Sigmoid colon (tissue), 7 donors: ENCODE data around the gene SND1. TPM values are rescaled to one million over a fixed set of nuclear protein-coding genes. Genes with fewer than 3 reads are reported as not detected.
A peak's percentile ranks its signal among the peaks of the same experiment; 100 is the strongest.
"Not testable (repeated sequence)": the region's sequence is repeated elsewhere in the genome, so short reads cannot be mapped to it uniquely, and the experiment has no call there.

Source experiments
- DNase-seq: peaks from one replicate; pipeline ENCODE4 v3.0.0-alpha.2; 2019
- H3K27ac ChIP-seq, 4 donors: fragments of 200-600 bp; sonication (generic); one replicate each; pipeline ENCODE4 v1.5.1; 2016 to 2019; ENCODE audit warnings: mild to moderate bottlenecking in 1 of 4
- H3K27me3 ChIP-seq, 3 donors: fragments of 200-600 bp; sonication (generic); one replicate each; pipeline ENCODE4 v1.5.1; 2019; ENCODE audit warnings: mild to moderate bottlenecking in 1 of 3
- H3K36me3 ChIP-seq, 4 donors: fragments of 200-600 bp; sonication (generic); one replicate each; pipeline ENCODE4 v1.5.1; 2016 to 2019
- H3K4me1 ChIP-seq, 4 donors: fragments of 200-600 bp; sonication (generic); one replicate each; pipeline ENCODE4 v1.5.1; 2017 to 2019
- H3K4me3 ChIP-seq, 4 donors: fragments of 200-600 bp; sonication (generic); one replicate each; pipeline ENCODE4 v1.5.1; 2017 to 2019; ENCODE audit warnings: mild to moderate bottlenecking in 2 of 4, moderate library complexity in 1 of 4
- H3K9me3 ChIP-seq, 4 donors: fragments of 200-600 bp in 3 of 4; sonication (generic) in 3 of 4; one replicate each; pipeline versions ENCODE4 v1.5.1 to v1.6.1; 2013 to 2019
- EP300 ChIP-seq, 4 donors: sonication (generic); formaldehyde crosslinking; IDR thresholded peaks; one replicate each; pipeline ENCODE4 v1.6.1; 2017; ENCODE audit warnings: antibody characterized with exemption in 4 of 4
- POLR2A ChIP-seq, 2 donors: fragments of 450-650 bp; IDR thresholded peaks; one replicate each; pipeline ENCODE4 v1.6.1; 2016; ENCODE audit warnings: antibody characterized with exemption in 2 of 2, mild to moderate bottlenecking in 2 of 2, moderate library complexity in 2 of 2
- POLR2AphosphoS5 ChIP-seq, 4 donors: sonication (generic); formaldehyde crosslinking; IDR thresholded peaks; one replicate each; pipeline ENCODE4 v1.6.1; 2017; ENCODE audit warnings: antibody characterized with exemption in 4 of 4
- WGBS, 2 donors: extraction: QIAGEN DNeasy Blood & Tissue Kit; methylation state at CpG; one replicate each; pipeline ENCODE4 v1.1.7; 2013; 5-methylcytosine and 5-hydroxymethylcytosine counted together
- intact Hi-C: fragments of 100-400 bp; cut with DNase I; formaldehyde crosslinking; loops from one replicate; pipeline ENCODE4 v1.15.1; 2023
- polyA plus RNA-seq, 3 donors: library from polyadenylated mRNA; stranded (reverse); fragments of 200-250 nt; gene quantifications; one replicate each; pipeline ENCODE4 v1.2.3, GENCODE V29; 2013
- total RNA-seq, 4 donors: library from RNA; depleted of rRNA; stranded (reverse); fragments of >200 nt; gene quantifications; one replicate each; pipeline ENCODE4 v1.1.0, GENCODE V29; 2016
- TF ChIP-seq, protein P1 (sequence below), 4 experiments: fragments of 450-650 bp in 3 of 4; fragments of 200-600 bp in 1 of 4; IDR thresholded peaks; one replicate each; pipeline ENCODE4 v1.5.1; 2016 to 2019; ENCODE audit warnings: antibody characterized with exemption in 4 of 4, mild to moderate bottlenecking in 3 of 4, moderate library complexity in 2 of 4
- donor health status: healthy with polysubstance abuse.
- donor health status: Bipolar disorder and iron deficiency.
- donor health status: healthy.

The SND1 gene
- total and polyA plus RNA-seq, 7 donors = 30.6 to 93.4 (median 71.3) TPM

DNA sequence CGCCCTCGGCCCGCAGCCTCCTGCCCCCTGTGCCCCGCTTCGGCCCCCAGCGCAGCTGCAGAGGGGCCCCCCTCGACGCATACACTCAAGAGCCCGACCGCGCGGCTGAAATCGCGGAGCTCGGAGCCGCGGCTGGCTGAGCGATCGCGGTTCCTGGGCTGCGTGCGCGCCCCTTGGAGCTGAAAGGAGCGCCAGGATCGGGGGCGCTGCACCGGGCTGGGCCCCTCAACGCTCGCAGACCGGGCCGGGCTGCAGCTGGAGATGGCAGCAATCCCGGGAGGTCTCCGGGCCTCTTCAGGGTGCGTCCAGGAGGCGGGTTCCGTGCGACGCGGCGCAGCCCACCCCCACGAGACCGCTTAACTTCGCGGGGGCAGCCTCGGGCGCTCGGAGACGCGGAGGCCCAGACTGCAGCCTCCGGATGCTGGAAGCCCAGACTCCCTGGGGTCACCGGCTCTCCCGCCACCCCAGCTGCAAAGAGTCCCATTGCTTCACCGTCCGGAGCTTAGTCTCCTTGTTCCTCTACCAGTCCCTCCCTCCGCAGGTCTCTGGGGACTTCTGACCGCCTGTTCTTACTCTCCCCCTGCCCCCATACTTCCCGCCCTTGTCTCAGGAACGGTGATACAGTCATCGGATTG lies 452.2 kb downstream of the SND1 start:
- intact Hi-C loops = no loop called here
- no peak for DNase-seq
- Histone ChIP-seq H3K27ac (no peak overlapping the region), H3K4me3 (peak overlapping the region in 3 of 4 donors; percentile 10 to 35 (median 34)), H3K4me1 (peaks cover 0 to 15% (median 10%) of the 10 kb centered on the region in 4 donors), H3K9me3 (no peaks in the 10 kb centered on the region), H3K27me3 (peaks cover 0 to 58% (median 16%) of the 10 kb centered on the region in 3 donors), H3K36me3 (no peaks in the 10 kb centered on the region)
- no peak for TF ChIP-seq EP300 (IDR thresholded peaks at IDR 0.05)
- TF ChIP-seq POLR2A (IDR thresholded peaks at IDR 0.05) = no peak
- TF ChIP-seq, protein P1, sequence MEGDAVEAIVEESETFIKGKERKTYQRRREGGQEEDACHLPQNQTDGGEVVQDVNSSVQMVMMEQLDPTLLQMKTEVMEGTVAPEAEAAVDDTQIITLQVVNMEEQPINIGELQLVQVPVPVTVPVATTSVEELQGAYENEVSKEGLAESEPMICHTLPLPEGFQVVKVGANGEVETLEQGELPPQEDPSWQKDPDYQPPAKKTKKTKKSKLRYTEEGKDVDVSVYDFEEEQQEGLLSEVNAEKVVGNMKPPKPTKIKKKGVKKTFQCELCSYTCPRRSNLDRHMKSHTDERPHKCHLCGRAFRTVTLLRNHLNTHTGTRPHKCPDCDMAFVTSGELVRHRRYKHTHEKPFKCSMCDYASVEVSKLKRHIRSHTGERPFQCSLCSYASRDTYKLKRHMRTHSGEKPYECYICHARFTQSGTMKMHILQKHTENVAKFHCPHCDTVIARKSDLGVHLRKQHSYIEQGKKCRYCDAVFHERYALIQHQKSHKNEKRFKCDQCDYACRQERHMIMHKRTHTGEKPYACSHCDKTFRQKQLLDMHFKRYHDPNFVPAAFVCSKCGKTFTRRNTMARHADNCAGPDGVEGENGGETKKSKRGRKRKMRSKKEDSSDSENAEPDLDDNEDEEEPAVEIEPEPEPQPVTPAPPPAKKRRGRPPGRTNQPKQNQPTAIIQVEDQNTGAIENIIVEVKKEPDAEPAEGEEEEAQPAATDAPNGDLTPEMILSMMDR (IDR thresholded peaks at IDR 0.05) = no peak
- TF ChIP-seq POLR2AphosphoS5 (IDR thresholded peaks at IDR 0.05) = no peak
- WGBS, 2 donors = 2 to 5% methylated on average over 59 of the region's 59 CpGs

DNA sequence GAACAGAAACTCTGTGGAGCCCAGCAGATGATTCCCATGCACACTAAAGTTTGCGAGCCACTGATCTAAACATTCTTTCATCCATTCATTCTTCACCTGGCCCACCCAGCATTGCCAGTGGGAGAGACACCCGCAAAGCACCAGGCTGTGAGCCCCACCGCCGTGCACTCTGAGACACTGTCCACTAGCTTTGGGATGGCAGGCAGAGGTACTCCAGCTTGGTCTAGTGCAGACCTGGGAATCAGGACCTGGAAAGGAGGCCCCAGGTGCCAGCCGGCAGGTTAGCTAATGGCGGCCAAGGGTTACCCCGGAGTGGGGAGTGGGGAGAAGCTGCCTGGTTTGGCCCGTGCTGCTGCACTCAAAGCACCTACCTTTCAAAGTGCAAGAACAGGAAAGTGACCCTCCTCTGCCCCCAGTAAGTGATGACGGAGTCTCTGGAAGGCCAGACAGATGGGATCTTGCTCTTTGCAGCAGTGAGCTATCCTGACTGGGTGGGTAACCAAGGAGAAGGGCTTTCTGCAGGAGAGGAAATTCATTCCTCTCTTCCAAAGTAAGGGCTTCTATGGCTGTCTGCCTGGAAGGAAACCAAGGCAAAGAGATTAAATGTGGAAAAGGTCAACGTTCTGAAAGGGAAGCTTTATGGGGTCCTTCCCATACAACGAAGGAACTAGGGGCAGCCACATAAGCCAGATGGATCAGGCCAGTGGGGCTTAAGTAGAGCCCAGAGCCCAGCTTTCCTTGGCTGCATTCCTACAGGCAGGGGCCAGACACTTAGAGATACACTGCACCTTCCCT lies 453.4 kb downstream of the SND1 start:
- Histone ChIP-seq H3K36me3 (no peaks in the 10 kb centered on the region), H3K4me1 (peaks cover 0 to 15% (median 10%) of the 10 kb centered on the region in 4 donors), H3K27me3 (peaks cover 0 to 60% (median 16%) of the 10 kb centered on the region in 3 donors), H3K4me3 (no peak overlapping the region), H3K9me3 (no peaks in the 10 kb centered on the region), H3K27ac (no peak overlapping the region)
- TF ChIP-seq, protein P1 (IDR thresholded peaks at IDR 0.05) = no peak
- TF ChIP-seq EP300 (IDR thresholded peaks at IDR 0.05) (no peak), POLR2AphosphoS5 (IDR thresholded peaks at IDR 0.05) (no peak), POLR2A (IDR thresholded peaks at IDR 0.05) (no peak)
- peak; percentile 66 for DNase-seq
- WGBS, 2 donors = 79 to 85% methylated on average over 11 of the region's 11 CpGs
- intact Hi-C loops = no loop called here

DNA sequence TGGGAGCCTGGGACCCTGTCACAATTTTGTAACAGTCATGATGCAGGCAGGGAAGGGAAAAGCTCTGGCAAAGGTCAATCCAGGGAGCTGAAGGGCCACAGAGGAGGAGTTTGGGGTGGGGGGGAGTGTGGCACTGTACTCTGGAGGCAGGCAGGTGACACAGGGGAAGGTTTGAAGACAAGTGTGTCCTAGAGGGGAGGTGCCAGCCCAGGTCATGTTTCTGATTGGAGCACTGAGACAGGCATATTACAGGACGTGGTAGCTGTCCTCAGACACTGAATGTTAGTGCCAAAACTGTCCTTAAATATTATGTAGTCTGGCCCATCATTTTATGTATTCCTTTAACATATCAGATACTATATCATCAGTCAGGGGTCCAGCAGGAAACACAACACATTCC lies 454.8 kb downstream of the SND1 start:
- H3K27ac ChIP-seq = no peak overlapping the region
- whole genome bisulfite sequencing, 2 donors = 17 to 41% methylated on average over 1 of the region's 1 CpG
- H3K9me3 ChIP-seq = no peaks in the 10 kb centered on the region
- peaks cover 0 to 60% (median 16%) of the 10 kb centered on the region in 3 donors for H3K27me3 ChIP-seq
- TF ChIP-seq POLR2AphosphoS5 (IDR thresholded peaks at IDR 0.05) (no peak), EP300 (IDR thresholded peaks at IDR 0.05) (no peak), POLR2A (IDR thresholded peaks at IDR 0.05) (no peak)
- TF ChIP-seq, protein P1 (IDR thresholded peaks at IDR 0.05) = no peak
- no peaks in the 10 kb centered on the region for H3K36me3 ChIP-seq
- no peak overlapping the region for H3K4me3 ChIP-seq
- intact Hi-C loops = no loop called here
- peak; percentile 46 for DNase-seq
- peaks cover 0 to 15% (median 10%) of the 10 kb centered on the region in 4 donors for H3K4me1 ChIP-seq

DNA sequence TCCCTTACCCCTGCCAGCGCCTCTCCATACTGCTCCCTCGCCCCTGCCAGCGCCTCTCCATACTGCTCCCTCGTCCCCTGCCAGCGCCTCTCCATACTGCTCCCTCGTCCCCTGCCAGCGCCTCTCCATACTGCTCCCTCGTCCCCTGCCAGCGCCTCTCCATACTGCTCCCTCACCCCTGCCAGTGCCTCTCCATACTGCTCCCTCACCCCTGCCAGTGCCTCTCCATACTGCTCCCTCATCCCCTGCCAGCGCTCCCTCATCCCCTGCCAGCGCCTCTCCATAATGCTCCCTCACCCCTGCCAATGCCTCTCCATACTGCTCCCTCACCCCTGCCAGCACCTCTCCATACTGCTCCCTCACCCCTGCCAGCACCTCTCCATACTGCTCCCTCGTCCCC lies 455.5 kb downstream of the SND1 start:
- H3K4me3 ChIP-seq, H3K36me3 ChIP-seq, intact Hi-C loops, H3K27ac ChIP-seq, H3K9me3 ChIP-seq: not testable (repeated sequence)
- 78 to 84% methylated on average over 12 of the region's 12 CpGs for WGBS, 2 donors
- peaks cover 0 to 15% (median 10%) of the 10 kb centered on the region in 4 donors for H3K4me1 ChIP-seq
- H3K27me3 ChIP-seq = peaks cover 0 to 54% (median 16%) of the 10 kb centered on the region in 3 donors
- peak; percentile 10 for DNase-seq

DNA sequence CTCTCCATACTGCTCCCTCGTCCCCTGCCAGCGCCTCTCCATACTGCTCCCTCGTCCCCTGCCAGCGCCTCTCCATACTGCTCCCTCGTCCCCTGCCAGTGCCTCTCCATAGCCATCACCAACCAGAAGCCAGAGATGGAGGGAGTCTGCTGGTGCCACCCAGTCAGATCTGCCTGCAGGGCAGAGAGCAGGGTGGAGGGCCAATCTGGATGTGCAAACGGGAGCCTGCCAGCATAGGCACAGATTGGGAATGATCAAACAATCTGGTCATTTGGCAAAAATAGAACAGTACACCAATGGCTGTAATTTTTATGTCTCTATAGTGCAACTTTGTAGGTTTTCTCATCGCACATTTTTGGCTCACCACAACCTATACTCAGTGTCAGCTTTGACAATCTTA lies 456.1 kb downstream of the SND1 start:
- Histone ChIP-seq H3K36me3 (no peaks in the 10 kb centered on the region), H3K27me3 (peaks cover 0 to 48% (median 16%) of the 10 kb centered on the region in 3 donors), H3K9me3 (no peaks in the 10 kb centered on the region), H3K4me3 (no peak overlapping the region), H3K27ac (no peak overlapping the region), H3K4me1 (peaks cover 0 to 15% (median 10%) of the 10 kb centered on the region in 4 donors)
- peak; percentile 37 for DNase-seq
- 71 to 74% methylated on average over 6 to 7 of the region's 7 CpGs for WGBS, 2 donors
- intact Hi-C loops = no loop called here
- no peak for TF ChIP-seq POLR2A (IDR thresholded peaks at IDR 0.05)
- TF ChIP-seq, protein P1 (IDR thresholded peaks at IDR 0.05) = no peak
- TF ChIP-seq EP300 (IDR thresholded peaks at IDR 0.05) = no peak
- TF ChIP-seq POLR2AphosphoS5 (IDR thresholded peaks at IDR 0.05) = no peak
